GM10248 (cell line): ENCODE data around the gene CARMIL3.
"Not testable (repeated sequence)": the region's sequence is repeated elsewhere in the genome, so short reads cannot be mapped to it uniquely, and the experiment has no call there.

Experiments used
- CTCF ChIA-PET: fragments of 300-600 bp; sonication (Branson Sonifier 250); formaldehyde crosslinking; extraction: SDS; loops from one replicate; lab custom pipeline; 2021; ENCODE audit warnings: antibody characterized with exemption; lab: Yijun Ruan, JAX
- POLR2A ChIA-PET: fragments of 350-650 bp; sonication (Branson Sonifier 250); formaldehyde crosslinking; extraction: SDS; loops from one replicate; lab custom pipeline; 2020; ENCODE audit warnings: antibody characterized with exemption; lab: Yijun Ruan, JAX
- DNase-seq: peaks from one replicate; pipeline ENCODE4 v3.0.0; 2012; ENCODE audit errors: extremely low spot score
- TF ChIP-seq, protein P1 (sequence below): IDR thresholded peaks from 2 replicates; pipeline ENCODE4 v1.5.1; 2012; ENCODE audit warnings: mild to moderate bottlenecking, low read depth; ENCODE audit errors: extremely low read depth, missing control alignments, control extremely low read depth

CARMIL3 gene

DNA sequence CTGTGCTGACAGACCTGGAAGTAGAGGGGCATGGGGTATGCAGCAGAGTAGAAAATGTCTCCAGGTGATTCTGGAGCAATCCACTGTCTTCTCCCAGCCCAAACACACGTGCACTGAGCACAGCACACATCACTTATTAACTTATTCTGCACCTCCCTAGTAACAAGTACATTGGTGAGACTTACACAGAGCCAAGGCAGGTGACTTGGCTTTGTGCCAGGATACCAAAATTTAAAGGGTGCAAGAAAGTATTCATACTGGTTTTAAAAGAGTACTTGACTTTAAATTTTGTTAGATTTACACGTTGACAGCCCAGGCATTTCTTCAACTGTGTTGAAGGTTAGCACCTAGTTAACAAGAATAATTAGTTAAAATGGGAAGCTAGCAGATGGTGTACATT, 11.1 kb upstream of the CARMIL3 start:
- DNase-seq = no peak
- TF ChIP-seq, protein P1, sequence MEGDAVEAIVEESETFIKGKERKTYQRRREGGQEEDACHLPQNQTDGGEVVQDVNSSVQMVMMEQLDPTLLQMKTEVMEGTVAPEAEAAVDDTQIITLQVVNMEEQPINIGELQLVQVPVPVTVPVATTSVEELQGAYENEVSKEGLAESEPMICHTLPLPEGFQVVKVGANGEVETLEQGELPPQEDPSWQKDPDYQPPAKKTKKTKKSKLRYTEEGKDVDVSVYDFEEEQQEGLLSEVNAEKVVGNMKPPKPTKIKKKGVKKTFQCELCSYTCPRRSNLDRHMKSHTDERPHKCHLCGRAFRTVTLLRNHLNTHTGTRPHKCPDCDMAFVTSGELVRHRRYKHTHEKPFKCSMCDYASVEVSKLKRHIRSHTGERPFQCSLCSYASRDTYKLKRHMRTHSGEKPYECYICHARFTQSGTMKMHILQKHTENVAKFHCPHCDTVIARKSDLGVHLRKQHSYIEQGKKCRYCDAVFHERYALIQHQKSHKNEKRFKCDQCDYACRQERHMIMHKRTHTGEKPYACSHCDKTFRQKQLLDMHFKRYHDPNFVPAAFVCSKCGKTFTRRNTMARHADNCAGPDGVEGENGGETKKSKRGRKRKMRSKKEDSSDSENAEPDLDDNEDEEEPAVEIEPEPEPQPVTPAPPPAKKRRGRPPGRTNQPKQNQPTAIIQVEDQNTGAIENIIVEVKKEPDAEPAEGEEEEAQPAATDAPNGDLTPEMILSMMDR = no peak
- ChIA-PET CTCF (interaction anchor here (1.9 kb wide), 1 partner anchor 68 kb away, joined by 6 read pairs; no protein-coding TSS in a partner anchor), POLR2A (no interaction called here)

GRCh38 chr14:24042746-24043145, 9.1 kb upstream of the CARMIL3 start:
- POLR2A ChIA-PET = no interaction called here
- TF ChIP-seq, protein P1 = no peak
- DNase-seq = no peak
- CTCF ChIA-PET = interaction anchor here (0.8 to 2.9 kb wide), 6 partner anchors 9 to 411 kb away, joined by 3 to 10 read pairs (median 5); partner anchors contain the start of genes CARMIL3, DCAF11 and NRL

DNA sequence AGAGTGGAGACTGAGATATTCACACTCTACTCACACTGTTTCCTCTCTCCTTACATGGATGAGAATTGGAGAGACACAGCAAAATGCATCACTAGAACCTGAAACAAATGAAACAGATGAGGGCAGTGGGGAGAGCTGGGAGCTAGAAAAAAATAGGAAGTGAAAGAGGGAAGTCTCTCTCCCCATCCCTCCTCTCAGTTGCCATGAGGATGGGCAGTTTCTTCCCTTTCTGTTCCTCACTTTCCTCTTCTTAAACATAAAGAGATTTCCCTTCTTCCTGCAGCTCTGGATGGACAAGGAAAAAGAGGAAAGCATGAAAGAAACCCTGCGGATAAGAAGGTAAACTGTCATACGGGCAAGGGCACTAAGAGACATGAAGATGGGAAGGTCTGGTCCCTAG, 2.8 kb upstream of the CARMIL3 start:
- DNase-seq, POLR2A ChIA-PET: not testable (repeated sequence)
- CTCF ChIA-PET = interaction anchor here (1.3 to 3.1 kb wide), 3 partner anchors 9 to 486 kb away, joined by 3 to 11 read pairs (median 9); no protein-coding TSS in a partner anchor

- CTCF ChIA-PET = interaction anchor here (1.1 to 2.4 kb wide), 5 partner anchors 8 to 58 kb away, joined by 3 to 9 read pairs (median 5); no protein-coding TSS in a partner anchor
These were observed 1.1 kb upstream of the CARMIL3 start for GRCh38 chr14:24050753-24051152.

DNA sequence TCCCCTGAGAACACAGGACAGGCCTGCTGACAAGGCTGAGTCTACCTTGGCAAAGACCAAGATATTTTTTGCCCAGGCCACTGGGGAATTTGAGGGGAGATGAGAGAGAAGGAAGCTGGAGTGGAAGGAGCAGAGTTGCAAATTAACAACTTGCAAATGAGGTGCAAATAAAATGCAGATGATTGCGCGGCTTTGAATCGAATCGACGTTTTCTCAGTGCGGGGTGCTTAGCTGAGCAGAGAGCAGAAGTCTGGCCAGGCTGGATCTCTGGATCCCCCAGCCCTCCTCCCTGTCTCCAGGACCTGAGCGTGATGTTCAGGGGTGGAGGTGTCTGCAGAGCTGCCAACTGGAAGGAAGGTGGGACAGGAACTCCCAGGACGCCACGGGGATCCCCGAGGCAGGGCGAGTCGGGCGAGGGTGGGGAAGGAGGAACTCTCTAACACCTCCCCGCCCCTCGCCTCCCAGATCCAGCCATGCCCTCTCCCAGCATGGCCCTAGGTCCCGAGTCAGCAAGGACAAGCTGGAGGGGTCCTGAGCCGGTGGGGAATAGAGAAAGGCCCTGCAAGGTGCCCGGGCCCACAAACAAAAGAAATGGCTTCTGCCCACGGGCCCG, 527 bp upstream of the CARMIL3 start:
- TF ChIP-seq, protein P1 = no peak
- ChIA-PET POLR2A (no interaction called here), CTCF (interaction anchor here (1.0 to 2.4 kb wide), 8 partner anchors 9 to 419 kb away, joined by 3 to 9 read pairs (median 5); no protein-coding TSS in a partner anchor)
- DNase-seq = no peak

More at GRCh38 chr14:24050753-24051152, 1.1 kb upstream of the CARMIL3 start:
- POLR2A ChIA-PET, DNase-seq: not testable (repeated sequence)

GRCh38 chr14:24052656-24053547, 1.1 kb downstream of the CARMIL3 start:
- ChIA-PET POLR2A (interaction anchor here (0.6 kb wide), 1 partner anchor 598 kb away, joined by 6 read pairs; no protein-coding TSS in a partner anchor), CTCF (interaction anchor here (1.0 to 7.0 kb wide), 6 partner anchors 12 to 54 kb away, joined by 5 to 88 read pairs (median 6); no protein-coding TSS in a partner anchor)
- TF ChIP-seq, protein P1 = no peak
- DNase-seq = no peak
